GM23338 (cell line): ENCODE data around the gene CLEC4E. TPM values are rescaled to one million over a fixed set of nuclear protein-coding genes. Genes with fewer than 3 reads are reported as not detected.
"Not testable (repeated sequence)": the region's sequence is repeated elsewhere in the genome, so short reads cannot be mapped to it uniquely, and the experiment has no call there.

ENCODE experiments used
- ATAC-seq: fragments of 200-7000 bp; cut with Tn5 transposase; 3 replicates; pipeline ENCODE4 v1.9.1; 2020
- DNase-seq: peaks from one replicate; pipeline ENCODE4 v3.0.0-alpha.2; 2015; ENCODE audit warnings: low spot score
- H2AFZ ChIP-seq: fragments of 200-600 bp; sonication (generic); 2 replicates; pipeline ENCODE4 v1.8.0; 2016; ENCODE audit warnings: antibody characterized with exemption, mild to moderate bottlenecking, moderate library complexity
- H3F3A ChIP-seq: fragments of 200-600 bp; sonication (generic); replicated peaks from 2 replicates; pipeline ENCODE4 v1.8.0; 2017; ENCODE audit warnings: antibody characterized with exemption, mixed run types, low read depth
- H3K27ac ChIP-seq: fragments of 200-600 bp; sonication (generic); 2 replicates; pipeline ENCODE4 v1.6.1; 2016; ENCODE audit warnings: low read depth
- H3K27me3 ChIP-seq: fragments of 200-600 bp; sonication (generic); 2 replicates; pipeline ENCODE4 v1.8.0; 2016; ENCODE audit warnings: mild to moderate bottlenecking, mixed run types, moderate library complexity; ENCODE audit not compliant: insufficient read depth
- H3K36me3 ChIP-seq: fragments of 200-600 bp; sonication (generic); 2 replicates; pipeline ENCODE4 v1.8.0; 2016; ENCODE audit warnings: mild to moderate bottlenecking; ENCODE audit not compliant: insufficient read depth
- H3K4me1 ChIP-seq: fragments of 200-600 bp; sonication (generic); 2 replicates; pipeline ENCODE4 v1.8.0; 2016; ENCODE audit warnings: mild to moderate bottlenecking, moderate library complexity; ENCODE audit not compliant: insufficient read depth
- H3K4me2 ChIP-seq: fragments of 200-600 bp; sonication (generic); 2 replicates; pipeline ENCODE4 v1.7.1; 2017; ENCODE audit warnings: mixed run types
- H3K4me3 ChIP-seq: fragments of 200-600 bp; sonication (generic); 2 replicates; pipeline ENCODE4 v1.6.1; 2016; ENCODE audit warnings: mixed run types
- H3K79me2 ChIP-seq: fragments of 200-600 bp; sonication (generic); replicated peaks from 2 replicates; pipeline ENCODE4 v1.8.0; 2017; ENCODE audit warnings: mild to moderate bottlenecking; ENCODE audit not compliant: insufficient read depth
- H3K9me2 ChIP-seq: fragments of 200-600 bp; sonication (generic); 2 replicates; pipeline ENCODE4 v1.8.0; 2017; ENCODE audit not compliant: insufficient read depth
- H4K20me1 ChIP-seq: fragments of 200-600 bp; sonication (generic); replicated peaks from 2 replicates; pipeline ENCODE4 v1.8.0; 2017; ENCODE audit warnings: mild to moderate bottlenecking; ENCODE audit not compliant: insufficient read depth
- H3K27ac Mint-ChIP-seq: 2 replicates; pipeline ENCODE4 v1.8.0; 2020; ENCODE audit warnings: inconsistent platforms, mild to moderate bottlenecking, moderate library complexity, mixed read lengths
- H3K27me3 Mint-ChIP-seq: 3 replicates; pipeline ENCODE4 v1.8.0; 2022; ENCODE audit warnings: low read depth, mild to moderate bottlenecking, moderate library complexity, mixed read lengths, inconsistent platforms; ENCODE audit not compliant: insufficient read depth, poor library complexity
- H3K36me3 Mint-ChIP-seq: 3 replicates; pipeline ENCODE4 v1.8.0; 2021; ENCODE audit warnings: low read depth, mild to moderate bottlenecking, inconsistent platforms, moderate library complexity, mixed read lengths
- H3K4me1 Mint-ChIP-seq: 3 replicates; pipeline ENCODE4 v1.8.0; 2020; ENCODE audit warnings: mild to moderate bottlenecking, inconsistent platforms, mixed read lengths
- H3K4me3 Mint-ChIP-seq: 3 replicates; pipeline ENCODE4 v1.8.0; 2021; ENCODE audit warnings: moderate library complexity, mild to moderate bottlenecking, inconsistent platforms, mixed read lengths
- H3K9me3 Mint-ChIP-seq: 3 replicates; pipeline ENCODE4 v1.8.0; 2020; ENCODE audit warnings: moderate library complexity, mild to moderate bottlenecking, inconsistent platforms, mixed read lengths
- CREB1 ChIP-seq: fragments of 250-450 bp; sonication (Bioruptor Pico); IDR thresholded peaks from 2 replicates; pipeline ENCODE4 v1.5.0; 2020; ENCODE audit warnings: low read depth, mild to moderate bottlenecking, moderate library complexity
- EZH2 ChIP-seq: fragments of 200-600 bp; sonication (generic); IDR thresholded peaks from one replicate; pipeline ENCODE4 v1.8.0; 2017; ENCODE audit warnings: antibody characterized with exemption, mild to moderate bottlenecking, low read depth; ENCODE audit not compliant: unreplicated experiment
- EZH2phosphoT487 ChIP-seq: fragments of 200-600 bp; sonication (generic); IDR thresholded peaks from one replicate; pipeline ENCODE4 v1.8.1; 2018; ENCODE audit warnings: antibody characterized with exemption; ENCODE audit not compliant: unreplicated experiment
- JUNB ChIP-seq: IDR thresholded peaks from one replicate; pipeline ENCODE4 v1.6.1; 2016; ENCODE audit warnings: antibody characterized with exemption; ENCODE audit not compliant: unreplicated experiment
- NANOG ChIP-seq: IDR thresholded peaks from 2 replicates; pipeline ENCODE4 v1.6.1; 2016; ENCODE audit warnings: antibody characterized with exemption, borderline replicate concordance
- POLR2AphosphoS5 ChIP-seq: IDR thresholded peaks from 2 replicates; pipeline ENCODE4 v1.6.1; 2016; ENCODE audit warnings: antibody characterized with exemption, low read depth
- STAT1 ChIP-seq: IDR thresholded peaks from one replicate; pipeline ENCODE4 v1.6.1; 2016; ENCODE audit warnings: antibody characterized with exemption; ENCODE audit not compliant: unreplicated experiment
- ZNF114 ChIP-seq: fragments of 250-450 bp; sonication (Bioruptor Pico); IDR thresholded peaks from 2 replicates; pipeline ENCODE4 v1.5.0; 2020; ENCODE audit warnings: mild to moderate bottlenecking, moderate library complexity
- ZNF331 ChIP-seq: fragments of 250-450 bp; sonication (Bioruptor Pico); IDR thresholded peaks from 2 replicates; pipeline ENCODE4 v1.5.0; 2020; ENCODE audit warnings: low read depth, mild to moderate bottlenecking, moderate library complexity
- polyA plus RNA-seq: library from polyadenylated mRNA; unstranded; fragments of >200 nt; fragmentation: Nextera tagmentation; extraction: Ambion mirVana; gene quantifications from 2 replicates; pipeline ENCODE4 v1.2.1, GENCODE V29; 2016
- total RNA-seq: library from RNA; depleted of rRNA; stranded (reverse); fragments of >200 nt; shearing (Covaris generic); gene quantifications from 2 replicates; pipeline ENCODE4 v1.2.3, GENCODE V29; 2014
- TF ChIP-seq, protein P1 (sequence below), 2 experiments: fragments of 200-600 bp in 1 of 2; sonication (generic) in 1 of 2; conservative IDR thresholded peaks; 2 replicates each; pipeline versions ENCODE4 v1.5.1 to v1.6.1; 2016 to 2017; ENCODE audit warnings: antibody characterized with exemption in 2 of 2, low read depth in 2 of 2, mild to moderate bottlenecking in 2 of 2, moderate library complexity in 1 of 2
- TF ChIP-seq, protein P2 (sequence below): IDR thresholded peaks from 2 replicates; pipeline ENCODE4 v1.6.1; 2016; ENCODE audit warnings: antibody characterized with exemption
- TF ChIP-seq, protein P3 (sequence below): fragments of 250-450 bp; sonication (Bioruptor Pico); IDR thresholded peaks from 2 replicates; pipeline ENCODE4 v1.5.0; 2020; ENCODE audit warnings: mild to moderate bottlenecking, moderate library complexity

Gene CLEC4E
- total and polyA plus RNA-seq, 2 experiments from 2014 or later: not detected

DNA sequence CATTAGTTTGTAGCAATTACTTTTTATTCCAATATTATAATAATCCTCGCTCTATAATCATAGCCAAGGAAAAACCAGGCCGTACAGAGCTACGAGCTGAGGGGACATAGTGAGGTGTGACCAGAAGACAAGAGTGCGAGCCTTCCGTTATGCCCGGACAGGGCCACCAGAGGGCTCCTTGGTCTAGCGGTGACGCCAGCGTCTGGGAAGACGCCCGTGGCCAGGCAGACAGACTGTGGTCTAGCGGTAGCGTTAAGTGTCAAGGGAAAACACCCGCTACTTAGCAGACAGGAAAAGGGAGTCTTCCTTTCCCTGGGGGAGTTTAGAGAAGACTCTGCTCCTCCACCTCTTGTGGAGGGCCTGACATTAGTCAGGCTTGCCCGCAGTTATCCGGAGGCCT, 2.9 kb downstream of the CLEC4E start:
- H3K27me3 ChIP-seq, H3K27ac Mint-ChIP-seq, ATAC-seq, H3K4me1 ChIP-seq, H3K36me3 Mint-ChIP-seq, H3K9me2 ChIP-seq, H3K27me3 Mint-ChIP-seq, H4K20me1 ChIP-seq, H3K4me3 Mint-ChIP-seq, H3K79me2 ChIP-seq, H3F3A ChIP-seq, H3K27ac ChIP-seq, H3K36me3 ChIP-seq, H3K4me2 ChIP-seq, H2AFZ ChIP-seq, H3K4me1 Mint-ChIP-seq, H3K4me3 ChIP-seq: not testable (repeated sequence)
- TF ChIP-seq, protein P1, sequence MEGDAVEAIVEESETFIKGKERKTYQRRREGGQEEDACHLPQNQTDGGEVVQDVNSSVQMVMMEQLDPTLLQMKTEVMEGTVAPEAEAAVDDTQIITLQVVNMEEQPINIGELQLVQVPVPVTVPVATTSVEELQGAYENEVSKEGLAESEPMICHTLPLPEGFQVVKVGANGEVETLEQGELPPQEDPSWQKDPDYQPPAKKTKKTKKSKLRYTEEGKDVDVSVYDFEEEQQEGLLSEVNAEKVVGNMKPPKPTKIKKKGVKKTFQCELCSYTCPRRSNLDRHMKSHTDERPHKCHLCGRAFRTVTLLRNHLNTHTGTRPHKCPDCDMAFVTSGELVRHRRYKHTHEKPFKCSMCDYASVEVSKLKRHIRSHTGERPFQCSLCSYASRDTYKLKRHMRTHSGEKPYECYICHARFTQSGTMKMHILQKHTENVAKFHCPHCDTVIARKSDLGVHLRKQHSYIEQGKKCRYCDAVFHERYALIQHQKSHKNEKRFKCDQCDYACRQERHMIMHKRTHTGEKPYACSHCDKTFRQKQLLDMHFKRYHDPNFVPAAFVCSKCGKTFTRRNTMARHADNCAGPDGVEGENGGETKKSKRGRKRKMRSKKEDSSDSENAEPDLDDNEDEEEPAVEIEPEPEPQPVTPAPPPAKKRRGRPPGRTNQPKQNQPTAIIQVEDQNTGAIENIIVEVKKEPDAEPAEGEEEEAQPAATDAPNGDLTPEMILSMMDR (conservative IDR thresholded peaks at IDR 0.05; ENCODE audit: low read depth in 2 of 2): peak; percentile 56 to 73
- DNase-seq: peak; percentile 58
- peaks cover 11% of the 10 kb centered on the region for H3K9me3 Mint-ChIP-seq

DNA sequence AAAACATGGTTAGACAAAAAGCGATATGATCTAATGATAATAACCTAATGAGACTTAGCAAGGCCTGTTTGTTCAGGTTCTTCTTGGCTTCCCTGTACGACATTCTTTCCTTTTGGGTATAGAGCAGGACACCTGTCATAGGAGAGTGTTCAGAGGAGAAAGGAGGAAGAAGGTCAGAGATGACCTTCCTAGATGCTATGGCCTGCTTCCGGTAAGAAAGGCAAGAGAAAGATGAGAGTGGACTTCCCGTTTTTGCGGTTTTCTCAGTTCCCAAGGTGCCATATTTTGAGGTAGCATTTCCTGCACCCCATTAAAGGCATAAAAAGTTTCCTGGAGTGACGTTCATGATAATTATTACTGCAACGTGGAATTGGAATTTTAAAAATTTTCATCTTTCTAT, 8.7 kb downstream of the CLEC4E start:
- Mint-ChIP-seq H3K27me3 (peaks cover 2% of the 10 kb centered on the region), H3K27ac (no peak overlapping the region), H3K36me3 (no peaks in the 10 kb centered on the region), H3K9me3 (no peaks in the 10 kb centered on the region), H3K4me1 (peaks cover 4% of the 10 kb centered on the region), H3K4me3 (no peak overlapping the region)
- Histone ChIP-seq H3K9me2 (no peaks in the 10 kb centered on the region), H3K79me2 (no peaks in the 10 kb centered on the region), H3K27me3 (no peaks in the 10 kb centered on the region), H3K4me2 (no peak overlapping the region), H3K4me3 (no peak overlapping the region), H2AFZ (no peak overlapping the region), H3F3A (no peaks in the 10 kb centered on the region), H4K20me1 (no peaks in the 10 kb centered on the region), H3K27ac (no peak overlapping the region), H3K4me1 (peaks cover 7% of the 10 kb centered on the region; the same call in 1 of the 2 replicates), H3K36me3 (no peaks in the 10 kb centered on the region)
- DNase-seq (no peak), ATAC-seq (no peak)
- TF ChIP-seq ZNF331 (CRISPR knock-in tag) (no peak), CREB1 (CRISPR knock-in tag) (no peak), ZNF114 (CRISPR knock-in tag) (no peak), NANOG (no peak), EZH2phosphoT487 (no peak), POLR2AphosphoS5 (no peak), JUNB (no peak), STAT1 (no peak), EZH2 (no peak)
- TF ChIP-seq, protein P2, sequence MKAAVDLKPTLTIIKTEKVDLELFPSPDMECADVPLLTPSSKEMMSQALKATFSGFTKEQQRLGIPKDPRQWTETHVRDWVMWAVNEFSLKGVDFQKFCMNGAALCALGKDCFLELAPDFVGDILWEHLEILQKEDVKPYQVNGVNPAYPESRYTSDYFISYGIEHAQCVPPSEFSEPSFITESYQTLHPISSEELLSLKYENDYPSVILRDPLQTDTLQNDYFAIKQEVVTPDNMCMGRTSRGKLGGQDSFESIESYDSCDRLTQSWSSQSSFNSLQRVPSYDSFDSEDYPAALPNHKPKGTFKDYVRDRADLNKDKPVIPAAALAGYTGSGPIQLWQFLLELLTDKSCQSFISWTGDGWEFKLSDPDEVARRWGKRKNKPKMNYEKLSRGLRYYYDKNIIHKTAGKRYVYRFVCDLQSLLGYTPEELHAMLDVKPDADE: no peak
- TF ChIP-seq, protein P1 (conservative IDR thresholded peaks at IDR 0.05; ENCODE audit: low read depth in 2 of 2): no peak
- TF ChIP-seq, protein P3, sequence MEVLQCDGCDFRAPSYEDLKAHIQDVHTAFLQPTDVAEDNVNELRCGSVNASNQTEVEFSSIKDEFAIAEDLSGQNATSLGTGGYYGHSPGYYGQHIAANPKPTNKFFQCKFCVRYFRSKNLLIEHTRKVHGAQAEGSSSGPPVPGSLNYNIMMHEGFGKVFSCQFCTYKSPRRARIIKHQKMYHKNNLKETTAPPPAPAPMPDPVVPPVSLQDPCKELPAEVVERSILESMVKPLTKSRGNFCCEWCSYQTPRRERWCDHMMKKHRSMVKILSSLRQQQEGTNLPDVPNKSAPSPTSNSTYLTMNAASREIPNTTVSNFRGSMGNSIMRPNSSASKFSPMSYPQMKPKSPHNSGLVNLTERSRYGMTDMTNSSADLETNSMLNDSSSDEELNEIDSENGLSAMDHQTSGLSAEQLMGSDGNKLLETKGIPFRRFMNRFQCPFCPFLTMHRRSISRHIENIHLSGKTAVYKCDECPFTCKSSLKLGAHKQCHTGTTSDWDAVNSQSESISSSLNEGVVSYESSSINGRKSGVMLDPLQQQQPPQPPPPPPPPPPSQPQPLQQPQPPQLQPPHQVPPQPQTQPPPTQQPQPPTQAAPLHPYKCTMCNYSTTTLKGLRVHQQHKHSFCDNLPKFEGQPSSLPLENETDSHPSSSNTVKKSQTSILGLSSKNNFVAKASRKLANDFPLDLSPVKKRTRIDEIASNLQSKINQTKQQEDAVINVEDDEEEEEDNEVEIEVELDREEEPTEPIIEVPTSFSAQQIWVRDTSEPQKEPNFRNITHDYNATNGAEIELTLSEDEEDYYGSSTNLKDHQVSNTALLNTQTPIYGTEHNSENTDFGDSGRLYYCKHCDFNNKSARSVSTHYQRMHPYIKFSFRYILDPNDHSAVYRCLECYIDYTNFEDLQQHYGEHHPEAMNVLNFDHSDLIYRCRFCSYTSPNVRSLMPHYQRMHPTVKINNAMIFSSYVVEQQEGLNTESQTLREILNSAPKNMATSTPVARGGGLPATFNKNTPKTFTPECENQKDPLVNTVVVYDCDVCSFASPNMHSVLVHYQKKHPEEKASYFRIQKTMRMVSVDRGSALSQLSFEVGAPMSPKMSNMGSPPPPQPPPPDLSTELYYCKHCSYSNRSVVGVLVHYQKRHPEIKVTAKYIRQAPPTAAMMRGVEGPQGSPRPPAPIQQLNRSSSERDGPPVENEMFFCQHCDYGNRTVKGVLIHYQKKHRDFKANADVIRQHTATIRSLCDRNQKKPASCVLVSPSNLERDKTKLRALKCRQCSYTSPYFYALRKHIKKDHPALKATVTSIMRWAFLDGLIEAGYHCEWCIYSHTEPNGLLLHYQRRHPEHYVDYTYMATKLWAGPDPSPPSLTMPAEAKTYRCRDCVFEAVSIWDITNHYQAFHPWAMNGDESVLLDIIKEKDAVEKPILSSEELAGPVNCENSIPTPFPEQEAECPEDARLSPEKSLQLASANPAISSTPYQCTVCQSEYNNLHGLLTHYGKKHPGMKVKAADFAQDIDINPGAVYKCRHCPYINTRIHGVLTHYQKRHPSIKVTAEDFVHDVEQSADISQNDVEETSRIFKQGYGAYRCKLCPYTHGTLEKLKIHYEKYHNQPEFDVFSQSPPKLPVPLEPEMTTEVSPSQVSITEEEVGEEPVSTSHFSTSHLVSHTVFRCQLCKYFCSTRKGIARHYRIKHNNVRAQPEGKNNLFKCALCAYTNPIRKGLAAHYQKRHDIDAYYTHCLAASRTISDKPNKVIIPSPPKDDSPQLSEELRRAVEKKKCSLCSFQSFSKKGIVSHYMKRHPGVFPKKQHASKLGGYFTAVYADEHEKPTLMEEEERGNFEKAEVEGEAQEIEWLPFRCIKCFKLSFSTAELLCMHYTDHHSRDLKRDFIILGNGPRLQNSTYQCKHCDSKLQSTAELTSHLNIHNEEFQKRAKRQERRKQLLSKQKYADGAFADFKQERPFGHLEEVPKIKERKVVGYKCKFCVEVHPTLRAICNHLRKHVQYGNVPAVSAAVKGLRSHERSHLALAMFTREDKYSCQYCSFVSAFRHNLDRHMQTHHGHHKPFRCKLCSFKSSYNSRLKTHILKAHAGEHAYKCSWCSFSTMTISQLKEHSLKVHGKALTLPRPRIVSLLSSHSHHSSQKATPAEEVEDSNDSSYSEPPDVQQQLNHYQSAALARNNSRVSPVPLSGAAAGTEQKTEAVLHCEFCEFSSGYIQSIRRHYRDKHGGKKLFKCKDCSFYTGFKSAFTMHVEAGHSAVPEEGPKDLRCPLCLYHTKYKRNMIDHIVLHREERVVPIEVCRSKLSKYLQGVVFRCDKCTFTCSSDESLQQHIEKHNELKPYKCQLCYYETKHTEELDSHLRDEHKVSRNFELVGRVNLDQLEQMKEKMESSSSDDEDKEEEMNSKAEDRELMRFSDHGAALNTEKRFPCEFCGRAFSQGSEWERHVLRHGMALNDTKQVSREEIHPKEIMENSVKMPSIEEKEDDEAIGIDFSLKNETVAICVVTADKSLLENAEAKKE (CRISPR knock-in tag): no peak
